NCI-H1417 (cell line): Measurements from ENCODE around the gene CCT6B.
"Not testable (repeated sequence)": the region's sequence is repeated elsewhere in the genome, so short reads cannot be mapped to it uniquely, and the experiment has no call there.

Experiments used
- DNase-seq, 3 experiments: peaks; one replicate each; lab custom pipeline; 2025; lab: John Stamatoyannopoulos, UW

CCT6B gene, protein sequence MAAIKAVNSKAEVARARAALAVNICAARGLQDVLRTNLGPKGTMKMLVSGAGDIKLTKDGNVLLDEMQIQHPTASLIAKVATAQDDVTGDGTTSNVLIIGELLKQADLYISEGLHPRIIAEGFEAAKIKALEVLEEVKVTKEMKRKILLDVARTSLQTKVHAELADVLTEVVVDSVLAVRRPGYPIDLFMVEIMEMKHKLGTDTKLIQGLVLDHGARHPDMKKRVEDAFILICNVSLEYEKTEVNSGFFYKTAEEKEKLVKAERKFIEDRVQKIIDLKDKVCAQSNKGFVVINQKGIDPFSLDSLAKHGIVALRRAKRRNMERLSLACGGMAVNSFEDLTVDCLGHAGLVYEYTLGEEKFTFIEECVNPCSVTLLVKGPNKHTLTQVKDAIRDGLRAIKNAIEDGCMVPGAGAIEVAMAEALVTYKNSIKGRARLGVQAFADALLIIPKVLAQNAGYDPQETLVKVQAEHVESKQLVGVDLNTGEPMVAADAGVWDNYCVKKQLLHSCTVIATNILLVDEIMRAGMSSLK

DNA sequence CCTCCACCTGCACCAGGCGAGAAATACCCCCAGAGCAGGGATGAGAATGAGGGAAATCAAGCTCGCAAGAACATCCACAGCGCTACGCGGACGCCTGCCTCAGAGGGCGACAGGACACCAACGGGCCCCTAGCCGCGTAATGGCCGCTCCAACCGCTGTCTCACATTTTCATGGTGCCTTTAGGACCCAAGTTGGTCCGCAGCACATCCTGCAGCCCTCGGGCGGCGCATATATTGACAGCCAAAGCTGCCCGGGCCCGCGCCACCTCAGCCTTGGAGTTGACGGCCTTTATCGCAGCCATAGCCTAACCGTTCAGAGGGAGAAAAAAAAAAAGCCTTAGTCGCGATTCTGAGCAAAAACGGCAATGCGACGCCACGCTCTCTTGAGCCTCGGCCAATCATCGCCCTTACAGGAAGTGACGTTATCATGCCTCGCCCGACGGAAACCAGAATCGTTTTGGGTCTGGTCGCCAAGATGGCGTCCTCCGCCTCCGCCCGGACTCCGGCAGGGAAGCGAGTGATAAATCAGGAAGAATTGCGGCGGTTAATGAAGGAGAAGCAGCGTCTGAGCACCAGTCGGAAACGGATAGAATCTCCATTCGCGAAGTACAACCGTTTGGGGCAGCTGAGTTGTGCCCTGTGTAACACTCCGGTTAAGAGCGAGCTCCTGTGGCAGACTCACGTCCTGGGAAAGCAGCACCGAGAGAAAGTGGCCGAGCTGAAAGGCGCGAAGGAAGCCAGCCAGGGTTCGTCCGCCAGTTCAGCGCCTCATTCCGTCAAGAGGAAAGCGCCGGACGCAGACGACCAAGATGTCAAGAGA, at the start of gene CCT6B, which contains the start of gene ZNF830:
TSS of gene CCT6B (minus strand) at position 368 of the 819 bp plus-strand sequence. CDS start at position 301, 67 bp downstream.
TSS of gene ZNF830 (plus strand) at position 448 of the 819 bp plus-strand sequence. CDS start at position 475, 27 bp downstream.
- DNase-seq, result peak; percentile 92 to 98 (median 93)

DNA sequence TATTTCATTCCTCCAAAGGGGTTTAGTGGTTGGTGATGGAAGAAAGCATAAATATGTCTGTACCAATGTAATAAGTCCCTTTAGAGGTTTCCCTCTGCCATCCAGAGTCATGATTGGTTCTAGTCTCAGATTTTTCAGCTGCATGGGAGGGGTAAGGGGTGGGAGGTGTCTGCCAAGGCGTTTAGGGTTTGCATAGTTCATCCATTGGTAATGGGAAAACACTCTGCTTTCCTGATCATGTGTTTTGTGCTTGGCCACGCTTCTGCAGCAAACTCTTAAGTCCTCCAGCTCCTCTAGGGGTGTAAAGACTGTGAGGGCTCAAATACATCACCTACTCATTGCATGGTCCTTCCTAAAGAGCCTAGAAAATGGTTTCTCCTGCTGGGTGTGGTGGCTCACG, 48.8 kb upstream of the CCT6B start:
- no peak for DNase-seq

DNA sequence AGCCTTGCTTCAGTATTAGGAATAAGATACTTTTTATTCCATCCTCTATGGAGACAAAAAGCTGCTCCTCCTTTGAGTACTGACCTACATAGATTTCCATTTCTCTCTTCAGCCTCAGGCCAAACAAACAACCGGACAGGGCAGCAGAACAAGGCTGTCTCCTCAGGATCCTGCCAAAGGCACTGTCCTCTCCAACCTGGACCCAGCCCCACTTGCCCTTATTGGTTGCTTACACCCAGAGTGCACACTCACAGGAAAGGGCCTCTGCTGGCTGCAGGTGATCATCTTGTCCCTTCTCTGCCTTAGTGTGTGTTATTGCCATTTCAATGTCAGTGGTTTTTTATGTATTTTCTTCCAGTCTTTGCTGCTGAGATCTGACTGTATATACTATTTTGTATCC, 45.7 kb upstream of the CCT6B start:
- no peak for DNase-seq

DNA sequence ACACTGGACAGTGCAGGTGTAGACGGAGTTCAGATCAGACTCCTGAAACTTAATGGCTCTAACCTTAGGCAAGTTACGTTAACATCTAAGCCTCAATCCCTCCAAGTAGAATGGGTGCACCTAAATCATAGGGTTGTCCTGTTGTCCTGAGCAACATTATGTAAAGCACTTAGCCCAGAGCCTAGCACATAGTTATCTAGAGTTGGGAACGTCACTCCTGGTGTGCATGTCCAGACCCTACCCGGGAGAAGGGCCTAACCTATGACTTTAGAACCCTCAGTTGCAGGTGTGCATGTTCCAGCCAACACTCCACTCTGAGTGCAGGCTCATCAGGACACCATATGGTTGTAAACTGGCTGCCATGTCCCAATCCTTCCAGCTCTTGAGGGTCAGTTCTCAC, 45.1 kb upstream of the CCT6B start:
- no peak for DNase-seq

DNA sequence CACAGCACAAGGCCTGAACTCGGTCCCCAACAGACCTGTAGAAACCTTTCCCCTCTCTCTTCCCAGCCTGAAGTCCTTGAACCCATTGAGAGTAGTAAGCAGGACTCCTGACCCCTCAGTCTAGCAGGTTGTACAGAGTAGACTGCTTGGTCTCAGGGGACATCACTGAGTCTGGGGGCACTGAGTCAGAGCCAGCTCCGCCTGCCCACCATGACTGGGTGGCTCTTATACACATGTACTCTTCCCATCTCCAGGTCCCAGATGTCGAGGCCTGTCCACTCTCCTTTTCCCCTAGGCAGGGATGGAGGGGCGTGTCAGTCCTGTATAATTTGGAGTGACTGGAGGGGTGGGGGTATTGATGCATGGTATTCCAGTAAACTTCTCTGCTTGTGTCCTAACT, 42.5 kb upstream of the CCT6B start:
- DNase-seq, result no peak

DNA sequence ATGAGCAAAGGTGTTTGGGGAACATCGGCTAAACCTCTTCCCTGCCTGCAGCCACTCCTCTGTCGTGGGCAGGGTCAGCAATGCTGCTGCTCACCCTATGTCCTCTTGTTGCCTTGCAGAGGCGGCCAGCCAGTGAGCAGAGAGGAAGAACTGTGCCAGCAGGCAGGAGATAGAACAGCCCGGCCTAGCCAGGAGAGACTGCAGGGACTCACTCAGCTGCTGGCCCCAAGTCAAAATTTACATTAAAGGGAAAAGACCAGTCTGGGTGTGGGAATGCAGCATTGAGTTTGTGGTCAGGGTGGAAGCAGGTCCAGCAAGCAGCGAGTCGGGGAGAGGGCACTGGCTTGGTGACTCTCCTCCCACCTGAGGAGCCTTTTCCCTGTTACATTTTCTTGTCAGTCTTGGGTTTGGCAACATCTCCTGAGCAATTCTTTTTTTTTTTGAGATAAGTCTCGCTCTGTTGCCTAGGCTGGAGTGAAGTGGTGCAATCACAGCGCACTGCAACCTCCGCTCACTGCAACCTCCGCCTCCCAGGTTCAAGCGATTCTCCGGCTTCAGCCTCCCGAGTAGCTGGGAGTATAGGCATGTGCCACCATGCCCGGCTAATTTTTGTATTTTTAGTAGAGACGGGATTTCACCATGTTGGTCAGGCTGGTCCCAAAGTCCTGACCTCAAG, 41.8 kb upstream of the CCT6B start:
- DNase-seq, result no peak

DNA sequence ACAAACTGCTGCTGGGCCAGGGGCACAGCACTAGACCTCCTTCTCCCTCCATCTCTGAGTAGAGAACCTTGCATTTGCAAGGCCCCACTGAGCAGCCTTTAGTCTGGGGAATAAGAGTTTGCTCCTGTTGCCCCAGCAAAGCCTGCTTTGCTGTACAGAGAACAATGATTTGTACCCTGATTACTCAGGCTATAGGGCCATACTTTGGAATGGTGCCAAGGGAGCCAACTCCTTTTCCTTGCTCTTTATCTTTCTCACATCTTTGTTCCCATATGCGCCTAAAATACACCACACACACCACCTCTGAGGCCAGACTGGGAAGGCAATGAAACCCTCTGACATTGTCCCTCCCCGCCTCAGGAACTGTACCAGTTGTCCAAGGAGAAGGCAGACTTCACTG, 40.3 kb upstream of the CCT6B start:
- DNase-seq, result no peak

DNA sequence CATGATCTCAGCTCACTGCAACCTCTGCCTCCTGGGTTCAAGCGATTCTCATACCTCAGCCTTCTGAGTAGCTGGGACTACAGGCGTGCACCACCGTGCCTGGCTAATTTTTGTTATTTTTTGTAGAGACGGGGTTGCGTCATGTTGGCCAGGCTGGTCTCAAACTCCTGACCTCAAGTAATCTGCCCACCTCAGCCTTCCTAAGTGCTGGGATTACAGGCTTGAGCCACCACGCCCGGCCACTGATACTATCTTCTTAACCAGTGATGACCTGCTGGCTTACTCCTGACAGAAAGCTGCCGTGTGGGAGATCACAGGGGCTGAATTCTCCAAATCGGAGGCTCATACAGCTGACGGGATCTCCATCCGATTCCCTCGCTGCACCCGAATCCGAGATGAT, 39.7 kb upstream of the CCT6B start:
- DNase-seq, result not testable (repeated sequence)

DNA sequence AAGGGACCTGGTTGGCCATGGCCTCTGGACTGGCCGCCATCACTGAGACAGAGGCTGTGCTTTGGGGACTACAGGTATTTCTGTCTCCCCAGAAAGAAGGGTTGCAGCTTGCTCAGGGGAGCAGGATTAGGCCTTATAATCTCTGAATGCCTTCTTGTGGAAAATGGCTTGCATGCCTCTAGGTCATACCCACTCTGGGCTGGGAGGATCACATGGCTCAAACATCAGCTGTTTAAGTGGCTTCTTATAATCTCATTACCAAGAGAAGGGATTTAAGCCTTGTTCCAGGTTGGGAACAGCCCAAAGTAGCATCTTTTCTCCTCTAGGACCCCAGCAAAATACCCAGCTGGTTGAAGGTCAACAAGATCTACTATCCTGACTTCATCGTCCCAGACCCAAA, 38.2 kb upstream of the CCT6B start:
- DNase-seq, result no peak

DNA sequence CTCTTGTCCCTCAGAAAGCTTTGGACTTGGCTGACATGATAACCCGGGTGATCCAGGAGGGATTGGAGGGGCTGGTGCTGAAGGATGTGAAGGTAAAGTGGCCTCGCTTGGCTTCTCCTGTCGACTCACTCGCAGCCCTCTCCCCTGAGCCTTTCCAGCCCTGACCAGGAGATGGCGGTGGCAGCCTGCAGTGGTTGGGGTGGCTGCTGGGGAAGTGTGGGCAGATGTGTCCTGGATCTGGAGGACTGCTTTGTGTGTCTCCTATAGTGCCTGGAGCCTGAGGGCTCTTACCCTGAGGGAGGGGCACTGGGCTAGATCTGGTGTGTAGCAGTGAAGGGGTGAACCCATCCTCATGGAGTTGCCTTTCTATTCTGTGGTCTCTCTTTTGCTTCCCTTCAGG, 36.9 kb upstream of the CCT6B start:
- DNase-seq, result peak; percentile 4 to 65 (median 27)

DNA sequence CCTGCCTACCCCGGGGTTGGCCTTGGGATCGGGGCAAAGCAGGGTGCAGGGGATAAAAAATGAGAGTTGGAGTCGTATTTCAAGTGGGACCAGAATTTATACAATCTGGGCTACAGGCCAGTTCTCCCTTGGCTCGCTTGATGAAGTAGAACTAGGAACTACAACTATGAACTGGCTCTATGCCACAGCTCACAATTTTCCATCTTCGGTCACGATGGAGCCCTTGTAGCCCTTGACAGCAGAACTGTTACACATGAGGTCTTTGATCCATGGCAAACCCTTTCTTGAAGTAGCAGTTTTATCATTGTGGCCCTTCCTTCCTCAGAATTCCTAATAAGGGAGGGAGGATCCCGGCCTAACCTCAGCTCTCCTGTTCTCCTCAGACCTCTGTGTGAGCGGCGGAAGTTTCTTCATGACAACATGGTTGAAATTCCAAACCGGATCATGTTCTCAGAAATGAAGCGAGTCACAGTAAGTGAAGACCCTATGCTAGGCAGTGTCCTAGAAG, 36.1 kb upstream of the CCT6B start:
- DNase-seq, result no peak

DNA sequence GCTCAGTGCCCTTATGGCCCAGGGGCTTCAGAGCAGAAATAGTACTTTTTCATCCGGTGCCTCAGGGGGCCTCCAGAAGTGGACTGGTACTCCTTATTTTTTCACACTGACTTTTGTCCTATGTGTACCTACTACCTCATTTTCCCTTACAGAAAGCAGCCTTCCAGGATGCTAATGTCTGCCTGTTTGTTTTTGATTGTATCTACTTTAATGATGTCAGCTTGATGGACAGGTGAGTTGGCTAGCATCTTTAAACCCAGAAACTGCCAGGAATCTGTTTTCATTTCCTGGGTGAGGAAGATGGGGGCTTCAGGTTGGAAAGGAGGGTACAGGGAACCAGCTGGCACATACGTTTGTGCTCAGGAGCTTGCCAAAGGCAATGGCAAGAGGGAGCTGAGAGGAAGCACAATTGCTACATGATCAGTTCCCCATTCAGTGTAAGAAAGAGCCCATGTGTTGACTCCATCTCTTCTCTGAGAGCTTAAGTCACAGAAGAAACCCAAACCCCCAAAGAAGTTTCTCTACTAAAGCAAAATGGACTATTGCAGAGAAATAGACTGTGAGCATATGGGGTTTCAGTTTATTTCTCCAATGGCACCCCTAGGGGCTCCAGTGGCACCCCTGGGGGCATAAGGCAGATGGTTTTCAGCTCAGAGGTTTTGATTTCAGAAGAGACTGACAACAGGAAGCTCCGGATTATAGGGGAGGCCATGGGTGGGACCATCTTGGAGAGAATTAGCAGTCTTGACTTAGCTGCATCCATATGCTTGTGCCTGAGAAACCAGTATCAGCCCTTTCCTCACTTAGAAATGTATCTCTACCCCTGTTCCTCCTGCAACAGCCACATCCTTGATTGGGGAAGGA, 35.4 kb upstream of the CCT6B start:
- DNase-seq, result no peak

DNA sequence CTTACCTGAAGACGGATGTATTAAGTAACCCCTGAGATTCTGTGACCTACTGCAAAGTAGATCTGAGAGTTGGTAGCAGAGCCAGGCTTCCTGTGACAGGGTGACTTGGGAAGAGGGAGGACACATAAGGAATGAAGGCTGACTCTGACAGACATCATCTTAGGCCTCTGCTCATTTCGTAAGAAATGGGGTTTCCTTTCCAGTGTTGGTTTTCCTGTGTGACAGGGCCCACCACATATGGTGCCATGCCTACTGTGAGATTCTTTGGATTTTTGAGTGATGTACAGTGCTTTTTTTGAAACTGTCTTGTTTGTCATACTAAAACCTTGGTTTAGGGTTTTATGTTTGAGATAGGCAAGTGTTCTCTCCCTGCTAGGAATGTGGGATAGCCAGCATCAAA, 31.8 kb upstream of the CCT6B start:
- no peak for DNase-seq

DNA sequence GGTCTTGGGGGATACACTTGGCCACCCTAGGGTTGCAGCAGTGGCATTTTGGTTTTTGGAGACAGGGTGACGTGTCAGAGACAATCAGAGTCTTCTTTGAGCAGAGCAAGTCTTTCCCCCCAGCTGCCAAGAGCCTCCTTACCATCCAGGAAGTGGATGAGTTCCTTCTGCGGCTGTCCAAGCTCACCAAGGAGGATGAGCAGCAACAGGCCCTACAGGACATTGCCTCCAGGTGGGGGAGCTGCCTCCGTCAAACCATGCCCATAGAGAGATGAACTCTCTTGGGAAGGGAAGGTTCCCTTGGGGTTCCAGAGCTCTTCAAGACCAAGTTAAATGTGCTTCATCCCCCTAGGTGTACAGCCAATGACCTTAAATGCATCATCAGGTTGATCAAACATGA, 30.3 kb upstream of the CCT6B start:
- DNase-seq, result no peak

DNA sequence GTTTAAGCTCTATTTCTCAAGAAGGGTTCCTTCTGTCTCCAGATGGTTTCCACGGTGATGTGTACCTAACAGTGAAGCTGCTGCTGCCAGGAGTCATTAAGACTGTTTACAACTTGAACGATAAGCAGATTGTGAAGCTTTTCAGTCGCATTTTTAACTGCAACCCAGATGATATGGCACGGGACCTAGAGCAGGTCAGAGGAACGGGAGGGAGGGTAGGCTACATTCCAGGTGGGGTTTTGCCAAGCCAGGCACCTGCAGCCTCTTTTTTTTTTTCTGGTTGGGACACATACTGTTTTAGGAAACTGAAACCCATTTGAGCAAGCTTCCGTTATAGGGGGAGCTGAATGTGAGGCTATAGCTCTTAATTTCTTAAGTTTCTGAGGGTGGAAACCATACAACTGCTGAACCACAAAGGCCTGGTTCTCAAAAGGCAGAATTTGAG, 29.7 kb upstream of the CCT6B start:
- DNase-seq, result no peak

DNA sequence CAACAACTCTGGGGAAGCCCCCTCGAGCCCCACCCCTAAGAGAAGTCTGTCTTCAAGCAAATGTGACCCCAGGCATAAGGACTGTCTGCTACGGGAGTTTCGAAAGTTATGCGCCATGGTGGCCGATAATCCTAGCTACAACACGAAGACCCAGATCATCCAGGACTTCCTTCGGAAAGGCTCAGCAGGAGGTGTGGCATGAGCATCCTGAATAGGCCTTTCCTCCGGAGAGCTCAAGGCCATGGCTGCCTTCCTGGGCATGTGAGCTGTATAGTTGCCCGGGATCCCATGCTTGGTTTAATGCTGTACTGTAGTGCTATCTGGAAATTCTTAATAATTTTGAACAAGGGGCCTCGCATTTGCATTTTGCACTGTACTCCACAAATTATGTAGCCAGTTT, 28.2 kb upstream of the CCT6B start:
- DNase-seq, result no peak

DNA sequence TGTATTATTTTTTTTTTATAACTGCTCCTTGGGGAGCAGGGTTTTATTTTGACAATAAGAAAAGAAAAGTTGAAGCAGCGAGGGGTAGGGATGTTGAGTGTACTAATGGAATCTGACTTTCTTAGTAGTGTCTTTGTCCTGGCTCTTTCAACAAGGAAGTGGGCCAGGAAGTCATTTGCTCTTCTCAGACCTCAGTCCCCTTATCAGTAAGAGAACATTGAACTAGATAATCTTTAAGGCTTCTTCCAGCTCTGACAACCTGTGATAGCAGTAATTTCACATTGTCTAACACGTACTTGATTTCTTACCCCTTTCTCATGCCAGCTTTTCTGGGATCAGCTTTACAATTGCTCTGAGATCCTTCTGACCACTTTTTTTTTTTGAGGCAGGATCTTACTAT, 27.4 kb upstream of the CCT6B start:
- DNase-seq, result no peak

DNA sequence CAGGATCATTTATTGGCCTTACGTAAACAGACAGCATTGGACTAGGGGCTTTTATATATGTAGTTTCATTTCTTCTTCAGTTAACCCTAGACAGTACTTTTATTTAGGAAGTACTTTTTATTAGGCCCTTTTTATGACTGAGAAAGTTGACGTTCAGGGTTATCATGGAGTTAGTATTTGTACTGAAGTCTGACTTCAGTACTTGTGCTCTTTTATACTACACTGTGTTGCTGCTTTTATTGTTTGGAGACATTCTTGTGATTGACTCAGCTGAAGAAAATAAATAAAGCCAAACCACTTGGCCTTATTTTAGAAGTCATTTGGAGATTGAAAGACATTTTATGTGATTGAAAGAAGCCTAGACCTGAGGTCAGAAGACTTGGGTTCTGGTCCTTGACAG, 26.0 kb upstream of the CCT6B start:
- no peak for DNase-seq

DNA sequence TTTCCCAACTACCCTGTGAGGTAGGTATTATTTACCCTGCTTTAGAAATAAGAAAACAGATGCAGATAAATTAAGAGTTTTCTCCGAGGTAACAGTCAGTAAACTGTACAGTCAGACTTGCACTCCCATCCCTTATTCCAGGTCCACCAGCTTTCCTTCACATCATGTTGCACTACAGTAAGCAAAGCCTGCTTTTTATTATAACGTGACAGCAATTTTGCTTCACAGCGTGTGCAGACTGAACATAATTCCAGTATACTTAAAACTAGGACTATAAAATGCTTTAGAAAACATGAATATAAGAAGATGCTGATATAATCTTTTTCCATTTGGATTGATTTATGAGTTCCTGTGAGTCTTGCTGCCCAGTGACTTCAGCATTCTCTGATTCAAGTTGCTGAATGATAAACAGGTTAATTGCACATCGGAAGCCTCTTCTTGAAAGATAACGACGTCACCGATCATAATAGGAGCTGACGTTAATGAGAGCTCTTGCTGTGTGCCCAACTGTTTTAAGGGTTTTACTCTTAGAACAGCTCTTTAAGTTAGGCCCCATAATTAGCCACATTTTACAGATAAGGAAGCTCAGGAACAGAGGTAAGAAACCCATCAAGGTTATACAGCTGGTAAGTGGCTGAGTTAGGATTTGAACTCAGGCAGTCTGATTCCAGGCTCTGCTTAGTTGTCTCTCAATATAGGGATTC, 20.4 kb upstream of the CCT6B start:
- peak; percentile 11 to 72 (median 52) for DNase-seq
